A673 (cell line): ENCODE measurements around the gene C10orf53.

Experiments used
- CTCF ChIP-seq: fragments of 300-800, 200-600 bp; sonication (generic); conservative IDR thresholded peaks from 2 replicates; pipeline ENCODE4 v1.5.1; 2017; ENCODE audit warnings: low read depth, mild to moderate bottlenecking, antibody characterized with exemption, low read length, moderate library complexity, mixed read lengths
- EZH2 ChIP-seq: fragments of 200-600 bp; sonication (generic); IDR thresholded peaks from 2 replicates; pipeline ENCODE4 v1.6.1; 2017; ENCODE audit warnings: borderline replicate concordance, low read depth, mild to moderate bottlenecking, mixed read lengths, antibody characterized with exemption, low read length; ENCODE audit not compliant: poor library complexity, severe bottlenecking

- TF ChIP-seq CTCF = no peak
- no peak for TF ChIP-seq EZH2
These were observed 27.5 kb upstream of the C10orf53 start for GRCh38 chr10:49651917-49652316.
